H1 (cell line): Measurements from ENCODE around the gene ANKRD31. TPM values are rescaled to one million over a fixed set of nuclear protein-coding genes. Genes with fewer than 3 reads are reported as not detected.

ENCODE experiments used
- CTCF ChIA-PET: fragments of 300-600 bp; sonication (Branson Sonifier 250); formaldehyde crosslinking; loops from one replicate; lab custom pipeline; 2021; ENCODE audit not compliant: partially characterized antibody; lab: Charles Lee
- POLR2A ChIA-PET: fragments of 300-600 bp; sonication (Branson Sonifier 250); formaldehyde crosslinking; loops from one replicate; lab custom pipeline; 2021; ENCODE audit warnings: inconsistent platforms; ENCODE audit not compliant: partially characterized antibody; lab: Charles Lee
- DNase-seq, 2 experiments: peaks; one replicate each; pipeline versions ENCODE4 v3.0.0 to v3.0.0-alpha.2; 2010 to 2022; ENCODE audit warnings: low spot score in 2 of 2, low read depth in 1 of 2, mixed read lengths in 1 of 2
- FAIRE-seq: peaks from 2 replicates; lab custom pipeline; 2011; peaks lifted over from hg19 to GRCh38; lab: Jason Lieb, UNC
- H2AFZ ChIP-seq: 2 replicates; pipeline ENCODE4 v1.8.1; 2012; ENCODE audit warnings: low read length, inconsistent platforms
- H2AK5ac ChIP-seq: 2 replicates; pipeline ENCODE4 v1.6.1; 2013; ENCODE audit warnings: low read depth, low read length
- H2BK120ac ChIP-seq: replicated peaks from 2 replicates; pipeline ENCODE3; 2013; ENCODE audit warnings: low read depth, low read length, inconsistent platforms
- H2BK12ac ChIP-seq: 2 replicates; pipeline ENCODE4 v1.6.1; 2013; ENCODE audit warnings: low read depth, low read length
- H2BK15ac ChIP-seq: 2 replicates; pipeline ENCODE4 v1.6.1; 2013; ENCODE audit warnings: low read length
- H2BK20ac ChIP-seq: 2 replicates; pipeline ENCODE4 v1.6.1; 2013; ENCODE audit warnings: low read length
- H2BK5ac ChIP-seq: 2 replicates; pipeline ENCODE4 v1.6.1; 2013; ENCODE audit warnings: low read depth, low read length
- H3K14ac ChIP-seq: 2 replicates; pipeline ENCODE4 v1.6.1; 2013; ENCODE audit warnings: inconsistent platforms; ENCODE audit not compliant: insufficient read length
- H3K18ac ChIP-seq: 2 replicates; pipeline ENCODE4 v1.6.1; 2013; ENCODE audit warnings: low read length; ENCODE audit errors: extremely low read depth
- H3K23ac ChIP-seq: 2 replicates; pipeline ENCODE4 v1.6.1; 2013; ENCODE audit warnings: inconsistent platforms; ENCODE audit not compliant: insufficient read length
- H3K23me2 ChIP-seq: 2 replicates; pipeline ENCODE4 v1.6.1; 2013; ENCODE audit warnings: low read depth, low read length
- H3K27ac ChIP-seq: 2 replicates; pipeline ENCODE4 v1.6.1; 2011; ENCODE audit warnings: low read depth, low read length, inconsistent platforms
- H3K27me3 ChIP-seq, 4 experiments: replicated peaks in 1 of 4; 1 replicate in 1 of 4; 2 replicates in 3 of 4; pipeline versions ENCODE4 v1.6.1 to v1.8.1; 2011 to 2013; ENCODE audit warnings: low read length in 3 of 4, mild to moderate bottlenecking in 3 of 4, inconsistent platforms in 2 of 4, mixed read lengths in 2 of 4, moderate library complexity in 1 of 4; ENCODE audit not compliant: control insufficient read depth in 3 of 4, insufficient read depth in 3 of 4; ENCODE audit errors: extremely low read depth in 1 of 4
- H3K36me3 ChIP-seq, 4 experiments: 2 replicates each; pipeline versions ENCODE4 v1.6.1 to v1.8.1; 2011 to 2013; ENCODE audit warnings: mild to moderate bottlenecking in 4 of 4, low read length in 3 of 4, moderate library complexity in 2 of 4, control low read depth in 1 of 4, inconsistent platforms in 1 of 4; ENCODE audit not compliant: insufficient read depth in 4 of 4, control insufficient read depth in 2 of 4
- H3K4ac ChIP-seq: replicated peaks from 2 replicates; pipeline ENCODE3; 2013; ENCODE audit warnings: low read length, low read depth, mixed read lengths, inconsistent platforms; ENCODE audit not compliant: insufficient read length
- H3K4me1 ChIP-seq, 4 experiments: replicated peaks in 1 of 4; 1 replicate in 1 of 4; 2 replicates in 3 of 4; pipeline versions ENCODE4 v1.6.1 to v1.8.1; 2011 to 2013; ENCODE audit warnings: low read length in 3 of 4, inconsistent platforms in 2 of 4, mixed read lengths in 1 of 4; ENCODE audit not compliant: insufficient read depth in 4 of 4, control insufficient read depth in 3 of 4
- H3K4me2 ChIP-seq, 2 experiments: 2 replicates each; pipeline versions ENCODE4 v1.6.1 to v1.8.1; 2011 to 2013; ENCODE audit warnings: low read depth in 2 of 2, low read length in 2 of 2, control low read depth in 1 of 2, inconsistent platforms in 1 of 2, mild to moderate bottlenecking in 1 of 2; ENCODE audit not compliant: insufficient read depth in 1 of 2
- H3K4me3 ChIP-seq, 4 experiments: fragments of 200-600, 300-600 bp in 1 of 4; sonication (generic), shearing (Covaris generic), sonication (Bioruptor Twin) in 1 of 4; 2 replicates each; pipeline versions ENCODE4 v1.5.1 to v1.8.1; 2011 to 2016; ENCODE audit warnings: low read length in 4 of 4, low read depth in 3 of 4, control low read depth in 2 of 4, inconsistent platforms in 2 of 4, mild to moderate bottlenecking in 2 of 4, mixed read lengths in 1 of 4, moderate library complexity in 1 of 4; ENCODE audit not compliant: insufficient read depth in 2 of 4; ENCODE audit errors: extremely low read depth in 1 of 4
- H3K56ac ChIP-seq: replicated peaks from 2 replicates; pipeline ENCODE3; 2013; ENCODE audit warnings: low read depth, mild to moderate bottlenecking, mixed read lengths, low read length, inconsistent platforms; ENCODE audit not compliant: insufficient read length
- H3K79me1 ChIP-seq: 2 replicates; pipeline ENCODE4 v1.6.1; 2013; ENCODE audit warnings: low read depth, low read length, control low read depth
- H3K79me2 ChIP-seq, 2 experiments: 2 replicates each; pipeline versions ENCODE4 v1.6.1 to v1.8.1; 2012 to 2013; ENCODE audit warnings: low read length in 2 of 2, mild to moderate bottlenecking in 2 of 2, inconsistent platforms in 1 of 2; ENCODE audit not compliant: insufficient read depth in 2 of 2, control insufficient read depth in 1 of 2
- H3K9ac ChIP-seq, 4 experiments: replicated peaks in 1 of 4; 1 replicate in 1 of 4; 2 replicates in 3 of 4; pipeline versions ENCODE4 v1.6.1 to v1.8.1; 2011 to 2013; ENCODE audit warnings: low read depth in 3 of 4, low read length in 3 of 4, control low read depth in 2 of 4, mild to moderate bottlenecking in 2 of 4, moderate library complexity in 2 of 4, inconsistent platforms in 1 of 4; ENCODE audit errors: extremely low read depth in 1 of 4
- H3K9me3 ChIP-seq, 2 experiments: 2 replicates each; pipeline versions ENCODE4 v1.6.1 to v1.8.1; 2012 to 2013; ENCODE audit warnings: mild to moderate bottlenecking in 2 of 2, moderate library complexity in 2 of 2, control low read depth in 1 of 2, inconsistent platforms in 1 of 2, low read depth in 1 of 2, low read length in 1 of 2, mixed read lengths in 1 of 2; ENCODE audit not compliant: insufficient read depth in 2 of 2
- H4K20me1 ChIP-seq, 2 experiments: replicated peaks in 1 of 2; 2 replicates each; pipeline versions ENCODE3 to v1.8.1; 2011 to 2013; ENCODE audit warnings: inconsistent platforms in 2 of 2, low read length in 2 of 2, mild to moderate bottlenecking in 1 of 2; ENCODE audit not compliant: insufficient read depth in 2 of 2, control insufficient read depth in 1 of 2
- H4K5ac ChIP-seq: 2 replicates; pipeline ENCODE4 v1.6.1; 2013; ENCODE audit warnings: low read length, low read depth, mixed read lengths, inconsistent platforms; ENCODE audit not compliant: insufficient read length
- H4K8ac ChIP-seq: 2 replicates; pipeline ENCODE4 v1.8.0; 2013; ENCODE audit warnings: mild to moderate bottlenecking, moderate library complexity, low read length, inconsistent platforms; ENCODE audit not compliant: insufficient read depth; ENCODE audit errors: extremely low read depth
- H4K91ac ChIP-seq: replicated peaks from 2 replicates; pipeline ENCODE3; 2013; ENCODE audit warnings: low read length, mixed read lengths, inconsistent platforms; ENCODE audit not compliant: insufficient read length
- ASH2L ChIP-seq: fragments of 200-600, 300-600 bp; sonication (generic); IDR thresholded peaks from one replicate; pipeline ENCODE4 v1.7.1; 2017; ENCODE audit warnings: low read length
- FOSL1 ChIP-seq: IDR thresholded peaks from 2 replicates; pipeline ENCODE4 v1.6.1; 2011; ENCODE audit warnings: mild to moderate bottlenecking, low read depth, low read length, moderate library complexity; ENCODE audit not compliant: insufficient read depth
- HDAC6 ChIP-seq: IDR thresholded peaks from one replicate; pipeline ENCODE4 v1.7.1; 2012; ENCODE audit warnings: low read depth, mild to moderate bottlenecking, inconsistent platforms, low read length, moderate library complexity
- polyA plus RNA-seq, 7 experiments: library from polyadenylated mRNA; depleted of rRNA in 3 of 7; stranded (reverse) in 5 of 7; unstranded in 2 of 7; fragments of >200 nt in 5 of 7; fragments of 200-250 nt in 2 of 7; gene quantifications; 1 replicate in 5 of 7; 2 replicates in 1 of 7; 4 replicates in 1 of 7; pipeline versions ENCODE4 v1.2.1 to v1.2.3, GENCODE V29; 2011 to 2013; ENCODE audit warnings: missing spikeins in 2 of 7, mixed read lengths in 2 of 7
- total RNA-seq: library from RNA; stranded (reverse); fragmentation: NEBNext Ultra II Directional; extraction: Animal tissue kit (Norgen Biotek cat#: 25700); gene quantifications from 2 replicates; pipeline ENCODE4 v1.2.1, GENCODE V29; 2021

The ANKRD31 gene
- total and polyA plus RNA-seq, 2 of the 8 experiments (the other 6 are each of a cell fraction or from before 2014, with no cell fraction given), result 0.05 to 0.06 TPM

GRCh38 chr5:75152860-75153259, 83.8 kb downstream of the ANKRD31 start:
- H4K91ac ChIP-seq, result no peak overlapping the region
- no peak overlapping the region for H2AK5ac ChIP-seq
- H3K14ac ChIP-seq, result no peak overlapping the region
- no peak overlapping the region for H2BK12ac ChIP-seq
- no peak overlapping the region for H3K27ac ChIP-seq
- H2BK15ac ChIP-seq, result no peak overlapping the region
- H2BK20ac ChIP-seq, result no peak overlapping the region
- H3K4me3 ChIP-seq, result no peak overlapping the region
- no peak overlapping the region for H2BK120ac ChIP-seq
- no peak overlapping the region for H3K9ac ChIP-seq
- no peak overlapping the region for H3K4ac ChIP-seq
- H4K20me1 ChIP-seq, result no peaks in the 10 kb centered on the region
- H3K23me2 ChIP-seq, result no peaks in the 10 kb centered on the region
- H3K27me3 ChIP-seq, result no peaks in the 10 kb centered on the region
- no peak overlapping the region for H2AFZ ChIP-seq
- H3K4me1 ChIP-seq, result no peaks in the 10 kb centered on the region
- no peak overlapping the region for H3K23ac ChIP-seq
- H3K9me3 ChIP-seq, result no peaks in the 10 kb centered on the region
- no peaks in the 10 kb centered on the region for H3K79me1 ChIP-seq
- no peak for FAIRE-seq
- no peak for TF ChIP-seq HDAC6
- no peak for TF ChIP-seq ASH2L
- no peak for TF ChIP-seq FOSL1
- no peaks in the 10 kb centered on the region for H3K36me3 ChIP-seq
- no peak overlapping the region for H3K4me2 ChIP-seq
- no peak overlapping the region for H2BK5ac ChIP-seq
- H4K8ac ChIP-seq, result no peak overlapping the region
- DNase-seq, result no peak
- ChIA-PET CTCF (interaction anchor here (1.0 to 1.4 kb wide), 4 partner anchors 15 to 83 kb away, joined by 3 to 5 read pairs (median 3); no protein-coding TSS in a partner anchor), POLR2A (no interaction called here)
- H3K56ac ChIP-seq, result no peak overlapping the region
- H3K79me2 ChIP-seq, result no peaks in the 10 kb centered on the region
- H4K5ac ChIP-seq, result no peak overlapping the region
- no peak overlapping the region for H3K18ac ChIP-seq
